HG03066 (cell line): Measurements from ENCODE around the gene RNF133.
"Not testable (repeated sequence)": the region's sequence is repeated elsewhere in the genome, so short reads cannot be mapped to it uniquely, and the experiment has no call there.

Experiments used
- ATAC-seq: cut with Tn5 transposase; IDR thresholded peaks from one replicate; pipeline ENCODE4 v1.9.1; 2021; ENCODE audit warnings: low read depth; ENCODE audit not compliant: unreplicated experiment

Gene RNF133

GRCh38 chr7:122691569-122692235 lies 7.2 kb downstream of the RNF133 start:
- ATAC-seq, result no peak

GRCh38 chr7:122689346-122690109 lies 9.4 kb downstream of the RNF133 start:
- no peak for ATAC-seq

GRCh38 chr7:122688400-122688998 lies 10.4 kb downstream of the RNF133 start:
- ATAC-seq, result no peak

GRCh38 chr7:122686360-122686878 lies 12.5 kb downstream of the RNF133 start:
- no peak for ATAC-seq

GRCh38 chr7:122684504-122684903 lies 14.4 kb downstream of the RNF133 start:
- ATAC-seq, result no peak

GRCh38 chr7:122682815-122683550 lies 15.9 kb downstream of the RNF133 start:
- ATAC-seq, result no peak

- ATAC-seq, result not testable (repeated sequence)
Measured at GRCh38 chr7:122681186-122681585, 17.7 kb downstream of the RNF133 start.

- ATAC-seq, result no peak
Measured at GRCh38 chr7:122679813-122680212, 19.1 kb downstream of the RNF133 start.

GRCh38 chr7:122679269-122679709 lies 19.6 kb downstream of the RNF133 start:
- ATAC-seq, result not testable (repeated sequence)

GRCh38 chr7:122677149-122677548 lies 21.8 kb downstream of the RNF133 start:
- no peak for ATAC-seq

- no peak for ATAC-seq
Measured at GRCh38 chr7:122676466-122676865, 22.5 kb downstream of the RNF133 start.

- no peak for ATAC-seq
Measured at GRCh38 chr7:122675621-122676020, 23.3 kb downstream of the RNF133 start.

- ATAC-seq, result no peak
Measured at GRCh38 chr7:122675011-122675410, 23.9 kb downstream of the RNF133 start.

GRCh38 chr7:122674502-122674901 lies 24.4 kb downstream of the RNF133 start:
- ATAC-seq, result no peak

- ATAC-seq, result no peak
Measured at GRCh38 chr7:122673951-122674350, 25.0 kb downstream of the RNF133 start.

- ATAC-seq, result no peak
Measured at GRCh38 chr7:122672536-122672935, 26.4 kb downstream of the RNF133 start.

GRCh38 chr7:122663733-122664132 lies 35.2 kb downstream of the RNF133 start:
- ATAC-seq, result no peak

- ATAC-seq, result no peak
Measured at GRCh38 chr7:122658856-122659255, 40.1 kb downstream of the RNF133 start.

GRCh38 chr7:122653685-122654084 lies 45.2 kb downstream of the RNF133 start:
- ATAC-seq, result no peak

GRCh38 chr7:122652876-122653275 lies 46.0 kb downstream of the RNF133 start:
- no peak for ATAC-seq

- ATAC-seq, result no peak
Measured at GRCh38 chr7:122651451-122651850, 47.5 kb downstream of the RNF133 start.
